PC-9 (cell line): ENCODE data around the gene FAM124B.

ENCODE experiments used
- CTCF ChIP-seq: fragments of 200-600 bp; sonication (generic); conservative IDR thresholded peaks from 2 replicates; pipeline ENCODE4 v1.6.1; 2017; ENCODE audit warnings: mixed run types, antibody characterized with exemption, mild to moderate bottlenecking, moderate library complexity
- EZH2 ChIP-seq: fragments of 200-600 bp; sonication (generic); IDR thresholded peaks from 2 replicates; pipeline ENCODE4 v1.8.0; 2017; ENCODE audit warnings: antibody characterized with exemption, low read depth

- TF ChIP-seq CTCF (no peak), EZH2 (no peak)
Measured at GRCh38 chr2:224335991-224336390, 65.9 kb downstream of the FAM124B start.
